A549 treated with RU486 at 1 μM for 4 hours (cell line): ENCODE results near the gene CPHXL2. TPM values are rescaled to one million over a fixed set of nuclear protein-coding genes. Genes with fewer than 3 reads are reported as not detected.

Source experiments
- total RNA-seq: library from RNA; stranded (reverse); fragments of 200-300 nt; extraction: Qiagen RNA extraction; gene quantifications from 5 replicates; pipeline ENCODE4 v1.2.3, GENCODE V29; 2022; ENCODE audit warnings: low read depth

CPHXL2 gene
- total RNA-seq: not detected in 5 replicates

GRCh38 chr16:75676909-75677308 is at the start of gene CPHXL2:
Gene CPHXL2 (minus strand): TSS chr16:75677009. CDS start chr16:75676999, 10 bp downstream.

GRCh38 chr16:75726390-75726789 is 49.6 kb upstream of the CPHXL2 start, which contains the start of gene CPHXL:
Gene CPHXL (minus strand): TSS chr16:75726490. CDS start chr16:75726442, 48 bp downstream.

GRCh38 chr16:75701361-75701760 is 24.6 kb upstream of the CPHXL2 start, which contains the start of gene DUXB:
Gene DUXB (minus strand): TSS chr16:75701461. CDS start chr16:75701418, 43 bp downstream.

GRCh38 chr16:75647492-75648264 is 29.1 kb downstream of the CPHXL2 start, which contains the start of the genes KARS1 and TERF2IP:
Gene KARS1 (minus strand): TSS chr16:75647665. CDS start chr16:75647639, 26 bp downstream.
Gene TERF2IP (plus strand): TSS chr16:75647773. CDS start chr16:75647883, 110 bp downstream.

GRCh38 chr16:75622761-75623605 is 53.8 kb downstream of the CPHXL2 start, which contains the start of gene ADAT1:
Gene ADAT1 (minus strand): TSS chr16:75623281. CDS start chr16:75620799, 2,482 bp downstream.

Other genes starting within 250 kb of the CPHXL2 start
- gene CFDP1, start 243.5 kb downstream of the CPHXL2 start, total RNA-seq: 49.0 to 69.4 TPM (median 56.7 TPM) in 5 replicates
- 10.5 to 16.9 TPM (median 15.6 TPM) in 5 replicates for gene TMEM170A, start 212.3 kb downstream of the CPHXL2 start, total RNA-seq
- gene CHST6, start 181.6 kb downstream of the CPHXL2 start, total RNA-seq: 0.10 to 0.32 TPM (median 0.14 TPM) in 5 replicates
- gene CHST5, start 140.9 kb downstream of the CPHXL2 start, total RNA-seq: 0.11 to 0.14 TPM in 2 of 5 replicates, not detected in the others
- gene TMEM231, start 120.8 kb downstream of the CPHXL2 start, total RNA-seq: 7.9 to 9.7 TPM (median 8.6 TPM) in 5 replicates
- 82.3 to 98.5 TPM (median 91.2 TPM) in 5 replicates for gene GABARAPL2, start 110.6 kb downstream of the CPHXL2 start, total RNA-seq
- 28.6 to 42.3 TPM (median 36.9 TPM) in 5 replicates for gene ADAT1, start 53.7 kb downstream of the CPHXL2 start, total RNA-seq
- 162 to 188 TPM (median 173 TPM) in 5 replicates for gene KARS1, start 29.3 kb downstream of the CPHXL2 start, total RNA-seq
- gene TERF2IP, start 29.2 kb downstream of the CPHXL2 start, total RNA-seq: 33.8 to 51.5 TPM (median 44.2 TPM) in 5 replicates
- not detected in 5 replicates for gene DUXB, start 24.5 kb upstream of the CPHXL2 start, total RNA-seq
- gene CPHXL, start 49.5 kb upstream of the CPHXL2 start, total RNA-seq: not detected in 5 replicates